Peyer's patch (tissue), 4 donors: ENCODE measurements around the gene RBM11.

Experiments used
- CTCF ChIP-seq, 6 experiments: fragments of 450-650 bp in 4 of 6; fragments of 200-600 bp in 2 of 6; sonication (generic) in 1 of 6; IDR thresholded peaks; one replicate each; pipeline ENCODE4 v1.5.1; 2017 to 2019; ENCODE audit warnings: antibody characterized with exemption in 6 of 6, mild to moderate bottlenecking in 3 of 6, moderate library complexity in 1 of 6
- POLR2A ChIP-seq, 2 donors: fragments of 450-650 bp; IDR thresholded peaks; one replicate each; pipeline ENCODE4 v1.5.1; 2017; ENCODE audit warnings: antibody characterized with exemption in 2 of 2, mild to moderate bottlenecking in 2 of 2, moderate library complexity in 2 of 2

- no peak for TF ChIP-seq POLR2A (IDR thresholded peaks at IDR 0.05)
- no peak for TF ChIP-seq CTCF (IDR thresholded peaks at IDR 0.05)
These were observed 5.2 kb upstream of the RBM11 start, which contains the start of gene LIPI for GRCh38 chr21:14210738-14211137.
